HG03439 (cell line): ENCODE results near the gene MESD.

Experiments used
- ATAC-seq: cut with Tn5 transposase; IDR thresholded peaks from one replicate; pipeline ENCODE4 v1.9.1; 2021; ENCODE audit warnings: mild to moderate bottlenecking, moderate library complexity; ENCODE audit not compliant: unreplicated experiment

Gene MESD

DNA sequence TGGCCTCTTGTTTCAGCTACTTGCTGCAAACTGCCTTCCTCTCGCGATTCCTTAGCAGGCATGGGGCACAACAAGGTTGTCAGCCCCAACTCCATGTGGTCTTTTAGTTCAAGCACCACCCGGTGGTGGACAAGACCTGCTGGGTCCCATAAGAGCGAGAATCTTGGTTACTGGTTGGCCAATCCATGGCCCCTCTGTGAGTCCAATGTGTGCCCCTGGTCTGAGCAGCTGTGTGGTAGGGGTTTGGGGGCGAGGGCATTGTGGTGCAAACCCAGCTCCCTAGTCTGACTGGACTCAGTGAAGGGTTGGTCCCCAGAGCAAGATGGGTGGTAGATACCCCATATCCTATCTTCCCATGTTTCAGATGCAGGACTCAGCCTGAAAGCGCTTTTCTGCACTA lies 48.8 kb downstream of the MESD start:
- no peak for ATAC-seq

DNA sequence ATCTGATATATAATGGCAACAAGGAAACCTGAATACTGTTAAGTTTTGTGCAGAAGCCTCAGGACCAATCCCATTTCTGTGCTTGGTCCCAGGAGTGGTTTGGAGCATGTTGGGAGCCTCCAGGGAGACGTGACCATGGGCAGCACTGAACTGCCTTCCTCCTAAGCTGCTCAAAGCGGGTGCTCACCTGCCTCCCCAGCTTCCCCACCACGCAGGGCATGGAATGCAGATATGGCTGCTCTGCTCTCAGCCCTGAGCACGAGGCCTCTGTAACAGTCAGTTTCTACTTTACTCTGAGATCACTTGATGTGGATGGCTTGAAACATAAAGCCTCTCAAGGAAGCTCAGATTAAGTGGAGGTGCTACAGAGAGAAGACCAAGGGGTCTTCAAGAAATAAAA lies 49.3 kb downstream of the MESD start:
- no peak for ATAC-seq

DNA sequence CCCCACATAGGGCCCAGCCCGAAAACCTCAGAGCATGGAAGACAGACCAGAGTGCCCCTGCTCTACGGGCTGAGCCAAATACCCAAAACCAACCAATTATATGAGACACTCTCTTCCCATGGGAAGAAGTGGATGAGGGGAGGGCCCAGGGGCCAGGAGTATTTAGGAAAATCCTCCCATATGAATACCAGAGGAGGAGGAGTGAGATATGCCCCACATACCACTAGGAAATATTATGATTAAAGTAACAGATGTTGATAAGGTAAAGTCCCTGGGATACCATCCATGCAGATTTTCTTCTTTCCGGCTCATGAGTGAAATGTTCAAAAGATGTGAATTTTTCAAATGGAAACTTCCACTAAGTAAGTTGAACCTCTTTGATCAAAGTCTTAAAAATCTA lies 50.4 kb downstream of the MESD start:
- ATAC-seq, result no peak

DNA sequence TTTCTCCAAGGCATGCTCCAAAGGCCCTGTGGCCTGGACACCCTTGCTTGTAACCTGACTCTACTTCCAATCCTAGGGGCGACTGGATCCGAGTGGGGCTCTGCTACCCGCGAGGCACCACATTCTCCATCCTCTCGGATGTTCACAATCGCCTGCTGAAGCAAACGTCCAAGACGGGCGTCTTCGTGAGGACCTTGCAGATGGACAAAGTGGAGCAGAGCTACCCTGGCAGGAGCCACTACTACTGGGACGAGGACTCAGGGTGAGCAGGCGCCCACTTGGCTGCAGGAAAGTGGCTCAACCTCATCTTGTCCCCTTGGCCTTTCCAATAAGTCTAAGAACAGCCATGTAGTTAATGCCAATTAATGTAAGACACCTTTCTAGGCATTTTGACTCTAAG lies 51.9 kb downstream of the MESD start:
- ATAC-seq, result no peak

DNA sequence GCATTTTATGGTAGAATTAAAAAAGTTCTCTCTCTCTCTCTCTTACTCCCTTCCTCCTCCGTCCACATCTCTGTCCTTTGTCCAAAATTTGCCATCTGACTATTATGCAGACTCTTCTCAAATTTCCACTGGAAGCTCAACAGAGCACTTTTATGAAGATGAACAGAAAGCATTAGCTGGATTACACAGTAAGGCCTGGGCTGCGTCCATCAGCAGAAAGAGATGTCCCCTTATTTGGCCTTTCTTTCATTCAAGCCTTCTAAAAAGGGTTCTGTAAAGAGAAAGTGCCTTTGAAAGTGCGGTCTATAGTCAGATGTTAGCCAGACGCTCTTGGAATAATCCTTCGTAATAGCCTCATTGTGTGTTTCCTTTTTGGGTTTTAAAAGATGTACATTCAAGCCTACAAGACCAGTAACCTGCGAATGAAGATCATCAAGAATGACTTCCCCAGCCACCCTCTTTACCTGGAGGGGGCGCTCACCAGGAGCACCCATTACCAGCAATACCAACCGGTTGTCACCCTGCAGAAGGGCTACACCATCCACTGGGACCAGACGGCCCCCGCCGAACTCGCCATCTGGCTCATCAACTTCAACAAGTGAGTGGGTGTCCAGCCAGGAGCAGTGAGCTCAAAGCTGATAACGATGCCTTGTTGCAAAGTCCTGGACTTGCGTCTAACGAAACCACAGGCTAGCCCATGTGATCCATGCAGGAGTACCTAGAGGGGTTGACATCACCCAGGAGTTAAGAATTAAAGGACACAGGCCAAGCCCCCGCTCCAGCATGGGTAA lies 53.1 kb downstream of the MESD start:
- no peak for ATAC-seq

DNA sequence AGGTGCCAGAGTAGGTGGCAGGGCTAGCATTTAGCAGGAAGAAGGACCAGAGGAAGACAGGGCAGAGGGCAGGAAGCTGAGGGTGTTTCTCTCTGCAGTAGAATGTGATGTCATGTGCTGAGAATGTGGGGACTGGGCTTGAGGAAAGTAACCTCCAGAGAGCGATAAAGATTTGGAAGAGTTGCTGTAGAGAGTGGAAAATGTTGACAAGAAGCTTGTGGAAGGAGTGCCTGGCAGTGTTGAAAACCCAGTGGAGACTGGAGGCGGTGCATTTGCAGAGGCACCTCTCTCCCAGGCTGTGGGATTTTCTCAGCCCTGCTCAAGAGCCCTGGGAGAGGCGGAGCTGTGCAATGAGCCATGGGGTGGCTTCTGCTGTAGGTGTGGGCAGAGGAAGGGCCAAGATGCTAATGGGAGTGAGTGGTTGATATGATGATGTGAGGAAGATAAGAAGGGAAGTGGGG lies 54.8 kb downstream of the MESD start:
- no peak for ATAC-seq

DNA sequence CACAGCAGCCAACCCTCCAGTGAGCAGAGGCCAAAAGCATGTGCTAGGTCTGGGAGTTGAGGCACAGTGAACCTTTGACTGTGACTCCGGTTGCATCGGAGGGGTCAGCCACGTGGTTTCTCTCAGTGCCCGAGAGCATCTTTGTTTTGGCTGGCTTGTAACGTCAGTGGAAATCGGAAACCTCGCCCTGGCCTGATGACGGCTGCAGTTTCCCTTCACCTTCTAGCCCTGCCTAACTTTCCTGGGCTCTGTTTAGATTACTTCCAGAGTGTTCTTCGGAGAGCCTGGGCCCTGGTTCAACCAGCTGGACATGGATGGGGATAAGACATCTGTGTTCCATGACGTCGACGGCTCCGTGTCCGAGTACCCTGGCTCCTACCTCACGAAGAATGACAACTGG lies 56.6 kb downstream of the MESD start:
- ATAC-seq, result no peak

DNA sequence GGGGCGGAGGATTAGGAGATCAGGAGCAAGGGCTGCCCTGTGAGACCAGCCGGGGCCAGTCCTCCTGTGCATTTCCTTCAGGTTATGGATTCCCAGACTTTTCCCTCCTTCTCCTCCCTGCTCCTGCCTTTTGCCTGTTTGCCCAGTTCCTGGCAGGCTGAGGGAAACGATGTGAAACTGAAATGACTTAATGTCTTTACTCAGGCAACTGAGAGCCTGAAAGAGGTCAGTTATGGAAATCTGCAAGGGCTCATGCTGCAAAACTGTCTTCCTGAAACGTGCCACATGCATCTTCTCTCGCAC lies 57.2 kb downstream of the MESD start:
- ATAC-seq, result no peak

DNA sequence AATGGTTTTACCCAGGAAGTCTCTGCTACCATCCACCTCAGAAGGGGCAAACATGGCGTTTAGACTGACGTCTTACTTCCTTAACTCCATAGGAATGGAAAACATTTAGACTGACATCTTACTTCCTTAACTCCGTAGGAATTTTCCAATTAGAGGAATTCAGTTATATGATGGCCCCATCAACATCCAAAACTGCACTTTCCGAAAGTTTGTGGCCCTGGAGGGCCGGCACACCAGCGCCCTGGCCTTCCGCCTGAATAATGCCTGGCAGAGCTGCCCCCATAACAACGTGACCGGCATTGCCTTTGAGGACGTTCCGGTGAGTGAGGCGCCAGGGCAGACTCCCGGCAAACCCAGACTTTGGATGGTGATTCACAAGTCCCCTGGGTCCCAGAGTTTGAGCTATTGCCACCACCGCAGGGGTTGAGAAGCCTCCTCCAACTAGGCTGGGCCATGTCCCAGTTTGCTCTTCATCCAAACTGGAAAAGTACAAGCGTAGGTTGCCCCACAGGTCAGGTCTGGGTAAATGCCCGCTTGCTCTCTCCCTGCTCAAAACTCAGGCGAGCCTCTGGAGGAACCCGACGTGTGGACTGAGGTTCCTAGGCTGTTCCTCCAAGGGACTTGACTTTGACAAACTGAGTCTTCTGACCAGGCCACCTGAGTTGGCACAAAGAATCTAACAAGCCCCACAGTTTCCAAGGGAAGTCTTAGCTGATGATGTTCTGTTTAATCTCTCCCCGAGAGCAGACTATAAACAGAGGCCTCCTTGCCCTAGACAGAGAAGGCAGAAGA lies 57.7 kb downstream of the MESD start:
- ATAC-seq, result no peak

DNA sequence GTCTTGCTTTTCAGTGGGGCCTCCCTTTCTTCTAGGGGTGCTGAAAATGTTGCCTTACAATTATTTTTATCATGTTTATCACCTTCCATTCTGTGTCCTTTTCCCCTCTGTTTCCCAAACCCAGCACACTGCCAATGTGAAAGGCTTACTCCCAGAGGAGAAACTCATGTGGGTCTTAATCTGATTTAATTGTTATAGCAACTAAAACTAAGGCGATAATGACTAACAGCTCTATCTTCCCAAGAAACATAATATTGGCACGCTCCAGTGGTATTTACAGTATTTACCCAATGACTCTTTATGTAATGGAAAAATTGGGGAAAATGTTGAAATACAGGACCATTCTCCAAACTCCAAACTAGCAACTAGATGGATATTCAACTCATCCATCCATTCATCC lies 58.4 kb downstream of the MESD start:
- no peak for ATAC-seq

DNA sequence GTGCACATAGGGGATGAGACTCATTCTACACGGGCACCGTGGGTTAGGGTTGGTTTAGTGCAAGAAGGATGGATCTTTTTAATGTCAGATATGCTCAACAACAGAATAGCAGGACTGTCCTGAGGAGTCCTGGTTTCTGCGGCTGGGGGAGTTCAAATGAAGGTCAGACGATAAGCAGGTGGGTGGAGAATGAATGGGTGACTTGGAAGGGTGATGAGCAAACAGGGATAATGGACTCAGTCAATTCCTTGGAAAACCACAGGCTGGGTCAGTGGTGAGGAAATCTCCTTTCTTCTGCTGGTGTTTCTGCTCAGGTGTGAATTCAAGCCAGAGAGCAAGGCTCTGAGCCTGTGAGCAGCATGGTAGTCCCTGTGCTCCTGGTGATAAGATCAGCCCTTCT lies 59.9 kb downstream of the MESD start:
- no peak for ATAC-seq

DNA sequence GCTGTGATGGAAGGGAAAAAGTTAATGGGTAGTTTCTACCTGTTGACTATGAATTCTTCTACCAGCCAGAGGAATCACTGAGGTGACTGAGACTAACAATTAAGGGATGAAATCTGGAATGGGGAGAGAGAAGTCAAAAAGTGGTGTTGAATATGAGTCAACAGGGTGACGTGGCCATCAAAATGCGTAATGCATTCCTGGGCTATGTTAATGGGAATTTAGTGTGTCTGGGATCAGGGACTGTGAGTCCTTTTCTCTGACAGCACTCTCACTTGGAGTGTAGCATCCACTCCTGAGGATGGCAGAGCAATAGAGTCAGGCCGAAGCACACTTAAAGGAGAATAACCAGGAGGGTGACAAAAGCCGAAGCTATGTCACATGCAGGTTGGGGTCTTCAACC lies 60.4 kb downstream of the MESD start:
- ATAC-seq, result no peak

DNA sequence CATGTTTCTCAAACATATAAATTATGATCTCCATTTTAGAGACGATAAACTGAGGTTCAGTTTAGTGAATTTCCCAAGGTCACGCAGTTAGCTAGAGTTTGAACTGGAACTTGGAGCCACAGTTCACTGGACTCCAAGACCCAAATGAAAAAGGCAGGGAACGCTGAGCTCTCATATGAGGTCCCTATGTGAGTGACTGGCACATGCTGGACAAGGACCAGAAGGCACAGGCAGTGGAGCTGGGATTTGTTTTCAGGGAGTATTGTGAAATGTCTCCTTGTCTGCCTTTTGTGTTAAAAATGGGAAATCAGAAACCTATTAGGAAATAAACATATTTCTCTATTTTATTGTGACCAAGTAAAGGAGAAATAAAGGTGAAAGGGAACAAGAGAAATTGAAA lies 63.5 kb downstream of the MESD start:
- ATAC-seq, result no peak

DNA sequence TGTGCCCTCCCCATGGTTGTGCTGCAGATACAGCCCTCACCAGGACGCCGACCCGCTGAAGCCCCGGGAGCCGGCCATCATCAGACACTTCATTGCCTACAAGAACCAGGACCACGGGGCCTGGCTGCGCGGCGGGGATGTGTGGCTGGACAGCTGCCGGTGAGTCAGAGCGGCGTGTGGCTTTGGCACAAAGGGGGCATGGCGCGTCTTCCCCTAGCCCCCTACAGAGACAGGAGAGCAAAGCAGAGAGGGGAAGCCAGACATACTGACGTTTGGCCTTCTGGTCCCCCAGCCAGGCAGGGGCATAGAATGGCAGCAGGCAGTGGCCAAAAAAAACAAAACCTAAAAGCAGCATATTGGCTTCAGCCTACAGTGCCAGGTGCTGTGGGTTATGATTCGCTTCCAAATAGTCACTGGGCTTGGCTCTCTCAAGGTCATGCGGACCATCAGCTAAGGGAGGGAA lies 64.0 kb downstream of the MESD start:
- ATAC-seq, result no peak

DNA sequence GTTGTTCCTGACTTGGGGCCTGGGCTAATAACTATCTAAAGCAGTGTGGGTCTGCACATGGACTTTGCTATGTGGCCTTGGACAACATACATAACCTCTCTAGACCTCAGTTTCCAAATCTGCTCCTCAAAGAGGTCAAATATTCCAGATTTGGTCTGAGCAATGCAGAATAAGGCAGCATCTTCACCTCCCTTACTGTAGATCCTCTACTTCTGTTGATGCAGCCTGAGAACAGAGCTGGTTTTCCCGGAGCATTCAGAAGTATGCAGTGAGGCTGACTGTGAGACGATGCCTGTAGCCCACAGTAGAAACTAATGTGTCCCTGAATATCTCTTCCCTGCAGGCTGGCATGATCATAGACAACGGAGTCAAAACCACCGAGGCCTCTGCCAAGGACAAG lies 65.3 kb downstream of the MESD start:
- no peak for ATAC-seq

DNA sequence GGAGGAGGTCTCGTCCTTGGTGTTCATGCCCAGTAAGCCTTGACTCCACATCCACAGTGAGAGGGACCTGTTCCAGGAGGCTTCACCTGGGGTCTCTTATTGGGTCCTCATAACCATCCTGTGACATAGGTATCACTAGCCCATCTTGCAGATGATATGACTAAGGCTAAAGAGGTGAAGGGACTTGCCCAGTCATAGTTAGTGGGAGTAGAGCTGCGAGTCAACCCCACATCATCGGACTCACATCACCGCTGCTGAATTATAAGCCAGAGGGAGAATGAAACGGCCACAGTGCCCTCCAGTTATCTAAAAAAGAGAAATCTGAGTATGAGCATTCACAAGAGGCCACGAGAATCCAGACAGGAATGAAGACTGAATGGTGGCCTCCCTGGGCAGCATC lies 66.0 kb downstream of the MESD start:
- no peak for ATAC-seq

DNA sequence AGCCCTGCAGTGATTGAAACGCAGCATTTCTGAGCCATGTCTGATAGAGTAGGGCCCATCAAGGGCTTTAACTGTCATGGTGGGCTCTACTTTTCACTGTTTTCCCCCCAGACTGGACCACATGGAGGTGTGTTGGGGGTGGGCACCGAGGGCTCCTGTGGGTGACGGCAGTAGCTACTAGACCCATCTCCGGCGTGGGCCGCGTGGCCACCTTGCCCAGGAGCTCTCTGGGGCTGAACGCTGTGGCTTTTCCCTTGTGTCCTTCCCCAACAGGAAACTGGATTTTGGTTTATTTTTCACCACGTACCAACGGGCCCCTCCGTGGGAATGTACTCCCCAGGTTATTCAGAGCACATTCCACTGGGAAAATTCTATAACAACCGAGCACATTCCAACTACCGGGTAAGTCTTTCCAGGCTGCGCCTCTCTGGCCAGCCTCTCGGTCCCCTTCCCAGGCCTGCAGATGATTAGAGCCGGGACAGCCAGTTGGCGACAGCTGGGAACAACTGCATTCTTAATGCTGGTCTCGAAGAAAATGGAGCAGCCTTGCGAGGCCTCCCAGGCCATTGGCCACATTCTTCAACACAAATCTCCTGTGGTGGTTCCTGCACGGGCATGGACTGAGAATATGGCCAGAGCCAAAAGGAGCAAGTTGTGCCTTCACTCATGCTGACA lies 67.7 kb downstream of the MESD start:
- ATAC-seq, result no peak

DNA sequence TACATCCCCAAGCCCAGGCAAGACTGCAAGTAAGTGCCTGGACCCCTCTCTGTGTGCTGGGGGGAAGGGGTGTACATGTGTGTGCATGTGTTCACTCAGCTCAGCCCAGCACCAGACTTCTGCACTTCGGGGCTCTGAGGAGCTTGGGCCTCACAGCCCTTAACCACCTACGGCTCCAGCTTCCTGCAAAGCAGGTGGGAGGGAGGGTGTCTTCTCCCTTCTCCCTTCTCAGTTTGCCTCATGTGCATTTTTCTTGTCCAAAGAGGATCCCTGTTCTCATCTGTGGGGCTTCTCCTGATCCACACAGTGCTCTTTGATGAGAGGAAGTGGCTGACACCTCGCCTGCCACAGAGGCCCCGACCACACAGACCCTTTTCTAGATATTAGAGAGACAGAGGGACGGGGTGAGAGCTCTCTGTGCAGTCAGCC lies 69.3 kb downstream of the MESD start:
- no peak for ATAC-seq

DNA sequence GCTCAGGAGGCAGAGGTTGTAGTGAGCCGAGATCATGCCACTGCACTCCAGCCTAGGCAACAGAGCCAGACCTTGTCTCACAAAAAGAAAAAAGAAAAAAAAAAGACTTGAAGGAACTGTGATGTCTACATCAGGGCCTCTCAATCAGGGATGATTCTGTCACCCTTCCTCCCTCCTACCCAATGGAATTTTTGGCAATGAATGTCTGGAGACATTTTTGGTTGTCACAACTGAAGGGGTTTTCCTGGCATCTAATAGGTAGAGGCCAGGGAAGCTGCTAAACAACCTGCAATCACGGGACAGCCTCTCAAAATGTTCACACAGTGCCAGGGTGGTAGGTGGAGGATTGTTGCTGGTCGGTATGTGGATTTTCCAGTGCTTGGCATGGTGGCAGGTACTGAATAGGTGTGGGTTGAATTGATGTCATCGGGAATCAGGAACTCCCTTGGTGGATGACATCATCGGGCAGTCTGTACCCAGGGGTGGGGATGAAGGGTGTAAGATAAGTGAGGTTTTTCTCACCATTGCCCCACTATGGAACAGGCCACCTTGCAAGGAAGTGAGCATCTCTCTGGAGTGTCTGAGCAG lies 71.3 kb downstream of the MESD start:
- ATAC-seq, result no peak

DNA sequence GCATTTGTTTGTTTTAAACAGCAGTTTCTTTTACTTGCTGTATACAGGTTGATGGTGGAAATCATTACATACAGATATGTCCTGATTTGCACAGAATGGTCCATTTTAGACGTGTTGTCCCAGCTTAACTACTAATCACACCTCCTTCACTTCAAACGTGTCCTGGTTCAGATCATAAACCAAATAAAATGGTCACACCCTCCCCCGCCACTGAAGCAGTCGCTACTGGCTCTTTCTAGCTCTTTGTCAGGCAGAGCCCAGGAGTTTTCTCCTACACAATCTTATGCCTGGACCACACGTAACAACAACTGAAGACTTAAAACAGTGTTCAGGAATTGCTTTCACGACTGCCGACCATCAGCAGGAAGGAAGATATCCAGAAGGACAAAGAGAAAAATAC lies 73.6 kb downstream of the MESD start:
- ATAC-seq, result no peak

DNA sequence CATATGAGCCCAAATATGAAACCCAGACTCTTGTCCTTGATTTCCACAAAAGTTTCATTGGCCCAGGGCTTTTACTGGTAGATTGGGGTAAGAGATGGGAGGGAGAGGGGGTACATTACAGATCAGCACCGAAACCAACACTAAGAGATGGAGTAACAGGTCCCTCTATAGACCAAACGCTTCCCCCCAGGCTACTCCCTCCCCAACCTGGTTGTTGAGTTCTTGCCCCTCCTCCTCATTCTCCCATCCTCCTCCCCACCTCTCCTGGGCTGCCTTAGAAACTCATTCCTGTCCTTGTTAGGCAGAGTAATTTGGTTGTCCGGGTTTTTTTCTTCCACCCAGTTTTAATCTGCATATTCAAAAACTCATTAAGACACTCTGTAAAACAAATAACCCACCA lies 74.1 kb downstream of the MESD start:
- ATAC-seq, result no peak

DNA sequence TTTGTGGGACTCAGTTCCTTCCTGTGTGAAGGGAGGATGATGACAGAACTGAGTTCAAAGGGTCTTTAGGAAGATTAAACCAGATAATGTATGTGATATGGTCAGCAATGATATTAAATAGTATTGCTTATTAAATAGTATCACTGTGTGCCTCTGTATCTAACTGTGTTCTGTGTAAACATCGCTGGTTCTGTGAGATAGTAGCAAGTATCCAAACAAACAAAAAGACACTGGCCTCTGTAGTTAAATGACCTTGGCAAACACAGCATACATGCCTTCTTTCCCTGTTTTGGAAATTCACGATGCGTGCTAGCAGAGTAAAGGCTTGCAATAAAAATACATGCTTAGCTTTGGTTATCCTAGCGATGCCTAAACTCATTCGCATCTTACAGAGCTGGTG lies 76.1 kb downstream of the MESD start:
- no peak for ATAC-seq
